NCI-H1092 treated with DMSO at 0.1 percent for 48 hours (cell line): Measurements from ENCODE around the gene SH2D4B.
"Not testable (repeated sequence)": the region's sequence is repeated elsewhere in the genome, so short reads cannot be mapped to it uniquely, and the experiment has no call there.

ENCODE experiments used
- DNase-seq: peaks from one replicate; lab custom pipeline; 2025; lab: John Stamatoyannopoulos, UW

The SH2D4B gene

DNA sequence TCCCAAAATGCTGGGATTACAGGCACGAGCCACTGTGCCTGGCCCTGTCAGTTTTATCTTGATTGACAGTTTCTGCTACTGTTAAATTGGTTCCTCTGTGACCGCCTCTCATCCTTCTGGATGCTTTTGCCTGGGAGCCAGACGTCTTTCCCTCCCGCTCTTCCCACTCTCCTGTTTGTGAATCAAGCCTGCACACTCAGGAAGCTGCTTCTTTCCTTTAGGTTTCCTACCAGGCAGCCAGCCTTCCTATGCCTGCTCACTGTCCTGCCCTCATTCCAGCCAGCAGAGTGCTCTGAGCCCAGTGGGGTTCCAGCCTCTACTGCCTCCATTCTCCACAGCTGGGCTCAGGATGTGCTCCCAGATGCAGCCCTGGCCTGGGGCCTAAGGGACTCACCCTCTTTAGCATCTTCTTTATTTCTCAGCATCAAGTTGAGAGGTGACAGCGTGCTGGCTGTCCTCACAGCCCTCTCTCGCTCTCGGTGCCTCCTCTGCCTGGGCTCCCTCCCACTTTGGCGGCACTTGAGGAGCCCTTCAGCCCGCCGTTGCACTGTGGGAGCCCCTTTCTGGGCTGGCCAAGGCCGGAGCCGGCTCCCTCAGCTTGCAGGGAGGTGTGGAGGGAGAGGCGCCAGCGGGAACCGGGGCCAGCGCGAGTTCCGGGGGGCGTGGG, 5.1 kb downstream of the SH2D4B start:
- no peak for DNase-seq

DNA sequence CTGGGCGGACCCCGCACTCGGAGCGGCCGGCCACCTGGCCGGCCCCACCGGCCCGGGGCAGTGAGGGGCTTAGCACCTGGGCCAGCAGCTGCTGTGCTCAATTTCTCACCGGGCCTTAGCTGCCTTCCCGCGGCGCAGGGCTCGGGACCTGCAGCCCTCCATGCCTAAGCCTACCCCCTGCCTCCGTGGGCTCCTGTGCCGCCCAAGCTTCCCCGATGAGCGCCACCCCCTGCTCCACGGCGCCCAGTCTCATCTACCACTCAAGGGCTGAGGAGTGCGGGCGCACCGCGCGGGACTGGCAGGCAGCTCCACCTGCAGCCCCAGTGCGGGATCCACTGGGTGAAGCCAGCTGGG, 5.6 kb downstream of the SH2D4B start:
- DNase-seq = not testable (repeated sequence)

GRCh38 chr10:80544316-80544953, 6.7 kb downstream of the SH2D4B start:
- no peak for DNase-seq

GRCh38 chr10:80545258-80545881, 7.7 kb downstream of the SH2D4B start:
- no peak for DNase-seq

DNA sequence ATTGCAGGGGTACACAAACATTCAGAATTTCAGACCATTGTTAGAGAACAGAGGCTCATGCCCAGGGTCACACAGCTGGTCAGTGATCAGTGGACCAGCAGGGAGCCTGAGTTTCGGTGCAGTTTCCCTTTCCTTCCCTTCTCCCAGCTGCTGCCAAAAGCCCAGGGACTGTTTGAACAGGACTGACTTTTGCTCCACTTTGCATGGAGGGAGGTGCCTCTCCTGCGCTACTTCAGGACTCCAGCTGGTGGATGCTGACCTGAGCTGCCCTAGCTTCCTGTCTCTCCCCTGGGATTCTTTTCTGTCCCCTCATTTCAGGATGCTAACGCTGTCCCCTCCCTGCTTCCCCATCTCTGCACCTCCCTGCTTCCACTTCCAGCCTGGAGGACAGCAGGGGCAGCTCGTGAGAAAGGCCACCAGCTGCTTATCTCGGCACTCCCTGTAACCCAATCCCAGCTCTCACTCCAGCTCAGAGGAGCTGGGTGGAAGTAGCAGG, 14.5 kb downstream of the SH2D4B start:
- DNase-seq = peak; percentile 1

DNA sequence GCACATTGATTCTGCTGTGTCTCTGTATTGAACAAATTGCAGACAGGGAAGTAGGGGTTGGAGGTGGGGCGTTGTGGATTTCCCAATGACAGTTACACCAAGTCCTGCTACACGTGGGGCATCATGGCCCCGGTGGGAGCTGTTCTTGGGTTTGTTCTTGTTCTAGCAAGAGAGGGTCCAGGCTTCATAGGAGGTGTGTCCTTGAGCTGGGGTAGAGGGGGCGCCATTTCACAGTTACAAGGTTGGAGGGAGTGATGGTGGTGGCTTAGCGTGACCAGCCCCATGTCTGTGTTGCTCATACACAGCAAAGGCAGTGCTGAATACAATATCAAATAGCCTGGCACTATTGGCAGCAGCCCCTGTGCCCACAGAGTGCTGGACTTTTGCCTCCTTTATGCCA, 15.7 kb downstream of the SH2D4B start:
- no peak for DNase-seq

- DNase-seq = no peak
Observed at GRCh38 chr10:80554050-80554449, 16.3 kb downstream of the SH2D4B start.

DNA sequence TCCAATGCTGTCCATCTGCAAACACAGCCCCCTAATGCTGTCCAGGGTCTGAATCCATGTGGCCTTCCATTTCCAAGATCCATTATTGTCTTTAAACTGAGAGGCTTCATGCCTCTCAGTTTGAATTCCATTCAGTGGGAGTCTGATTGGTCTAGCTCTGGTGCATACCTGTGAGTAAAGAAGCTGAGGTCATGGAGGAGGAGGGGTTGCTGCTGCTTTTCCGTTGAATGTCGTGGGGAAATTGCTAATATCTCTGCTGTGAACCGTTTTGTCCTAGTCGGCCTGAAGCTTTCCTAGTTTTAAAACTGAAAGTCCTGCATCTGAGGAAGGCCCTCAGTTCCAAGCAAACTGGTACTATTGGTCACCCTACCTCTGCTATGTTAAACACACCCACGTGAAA, 17.7 kb downstream of the SH2D4B start:
- no peak for DNase-seq

DNA sequence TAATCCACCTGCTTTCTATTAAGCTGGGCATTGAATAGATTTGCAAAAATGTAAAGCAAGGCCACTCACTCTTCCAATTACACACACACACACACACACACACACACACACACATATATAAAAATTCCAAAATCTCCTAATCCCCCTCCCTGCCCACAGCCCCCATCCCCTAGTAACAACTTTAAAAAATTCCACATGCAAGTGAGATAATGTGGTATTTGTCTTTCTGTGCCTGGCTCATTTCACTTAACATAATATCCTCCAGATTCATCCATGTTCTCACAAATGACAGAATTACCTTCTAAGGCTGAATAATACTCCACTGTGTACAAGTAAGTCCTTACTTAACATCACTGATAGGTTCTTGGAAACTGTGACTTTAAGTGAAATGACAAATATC, 24.2 kb downstream of the SH2D4B start:
- no peak for DNase-seq

DNA sequence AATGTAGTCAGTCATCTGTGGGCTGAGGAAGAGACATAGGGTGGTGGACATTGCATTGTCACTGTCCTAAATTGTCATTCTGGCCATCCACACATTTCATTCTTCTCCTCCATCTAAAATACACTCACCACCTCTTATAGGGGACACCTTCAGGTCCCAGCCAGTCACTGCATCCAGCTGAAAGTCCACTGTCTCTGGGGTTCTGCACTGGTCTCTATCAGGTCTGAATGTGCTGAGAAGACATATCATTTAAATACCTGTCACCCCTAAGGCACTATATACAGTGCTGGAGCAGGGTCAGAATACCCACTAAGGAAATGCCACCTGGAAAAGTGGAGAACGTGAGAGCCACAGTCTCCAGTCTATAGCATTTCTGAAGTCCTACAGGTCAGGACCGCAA, 29.6 kb downstream of the SH2D4B start:
- no peak for DNase-seq

GRCh38 chr10:80569131-80569895, 31.6 kb downstream of the SH2D4B start:
- DNase-seq = no peak

- no peak for DNase-seq
Observed at GRCh38 chr10:80571352-80571751, 33.6 kb downstream of the SH2D4B start.

- DNase-seq = no peak
Observed at GRCh38 chr10:80579181-80579763, 41.6 kb downstream of the SH2D4B start.

DNA sequence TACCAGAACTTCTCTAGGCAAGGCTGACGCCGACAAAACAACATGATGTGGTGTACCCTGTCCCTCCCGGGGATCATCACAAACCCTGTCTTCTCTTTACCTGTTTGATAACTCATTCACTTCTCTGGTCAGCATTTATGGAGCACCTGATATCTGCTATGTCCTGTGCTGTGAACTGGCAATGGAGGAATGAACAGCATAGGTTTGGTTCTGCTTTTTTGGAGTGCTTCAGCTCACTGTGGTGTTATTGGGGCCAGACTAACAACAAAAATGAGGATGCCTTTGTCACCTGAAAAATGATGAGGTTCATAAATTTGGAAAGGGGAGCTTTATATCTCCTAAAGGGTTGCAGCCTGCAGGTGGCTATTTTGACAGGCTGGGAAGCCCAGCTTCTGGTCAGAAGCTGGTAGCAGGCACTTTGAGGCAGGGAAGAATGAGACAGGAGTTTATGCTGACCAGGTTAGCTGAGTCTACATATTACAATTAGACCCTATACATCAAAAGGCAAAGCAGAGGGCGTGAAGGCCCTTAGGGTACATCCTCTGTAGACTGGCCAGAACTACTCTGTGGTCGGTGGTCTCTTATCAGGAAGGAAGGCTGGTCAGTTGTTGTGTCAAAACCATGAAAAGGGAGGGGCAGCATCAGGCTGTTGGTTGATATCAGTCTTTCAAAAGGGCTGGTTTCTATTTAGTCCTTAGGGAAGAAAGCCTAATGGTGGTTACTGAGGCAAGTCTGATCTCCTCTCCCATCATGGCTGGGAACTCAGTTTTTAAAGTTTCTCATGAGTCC, 42.3 kb downstream of the SH2D4B start:
- DNase-seq = no peak

DNA sequence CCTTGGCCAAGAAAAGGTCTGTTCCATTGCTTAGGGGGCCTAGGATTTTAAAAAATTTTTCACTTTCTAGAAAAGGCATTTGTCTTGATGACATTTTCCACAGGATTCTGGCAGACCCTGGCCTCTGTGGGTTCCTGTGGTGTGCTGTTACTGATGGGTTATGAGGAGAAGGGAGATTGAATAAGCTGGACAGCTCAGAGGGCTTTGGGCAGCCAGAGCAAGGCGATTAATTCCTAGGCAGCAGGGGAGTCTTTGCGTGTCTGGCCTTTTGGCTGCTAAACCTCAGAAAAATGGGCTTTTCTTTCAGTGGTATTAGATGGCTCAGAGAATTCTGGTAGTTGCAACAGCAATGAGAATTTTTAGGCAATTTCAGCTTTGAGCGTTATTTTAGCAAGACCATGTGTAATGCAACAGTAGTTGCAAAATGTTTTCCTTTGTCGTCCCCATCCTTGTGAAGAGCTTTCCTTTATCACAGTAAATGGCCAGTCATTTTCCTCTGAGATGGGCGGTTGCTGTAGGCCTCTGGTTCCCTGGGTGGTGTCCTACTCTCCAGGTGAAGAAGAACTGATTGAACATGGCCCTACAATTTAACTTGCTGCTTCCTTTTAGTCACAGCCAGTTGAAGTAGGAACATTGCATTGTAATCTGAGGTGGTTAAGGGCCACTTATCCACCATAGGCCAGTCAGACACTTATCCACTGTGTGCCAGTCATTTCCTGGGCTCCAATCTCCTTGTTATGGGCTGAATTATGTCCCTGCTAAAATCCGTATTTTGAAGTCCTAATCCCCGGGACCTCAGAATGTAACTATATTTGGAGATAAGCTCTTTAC, 43.2 kb downstream of the SH2D4B start:
- no peak for DNase-seq

- no peak for DNase-seq
Observed at GRCh38 chr10:80581469-80581835, 43.8 kb downstream of the SH2D4B start.

DNA sequence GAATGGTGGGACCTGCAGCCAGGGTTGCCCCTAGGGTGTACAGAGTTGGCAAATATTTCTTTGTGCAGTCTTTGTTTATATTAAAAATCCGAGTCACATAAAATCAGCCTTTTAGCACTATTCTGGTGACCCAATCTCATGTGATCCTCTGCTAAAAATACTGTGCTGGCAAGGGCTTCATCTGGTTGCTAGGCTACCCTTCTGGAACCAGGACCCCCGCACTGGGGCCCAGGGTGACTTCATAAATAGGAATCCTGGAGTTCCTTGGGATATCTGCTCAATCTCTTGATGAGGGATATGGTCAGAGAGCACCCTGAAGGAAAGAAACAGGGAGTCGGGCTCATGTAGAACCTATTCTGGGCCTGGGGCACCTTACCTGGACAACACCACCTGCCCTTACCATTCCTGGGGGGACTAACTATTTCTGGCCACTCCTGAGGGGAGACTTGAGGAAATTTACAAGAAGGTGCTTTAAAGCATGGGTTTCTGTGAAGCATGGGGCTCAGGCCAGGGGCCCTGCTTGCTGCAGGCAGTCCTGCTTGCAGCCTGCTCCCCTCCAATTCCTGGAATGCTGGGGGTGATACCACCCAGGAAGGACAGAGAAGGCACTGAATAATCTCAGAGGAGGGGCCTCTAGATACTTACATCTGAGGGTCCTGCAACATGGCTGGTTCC, 44.7 kb downstream of the SH2D4B start:
- no peak for DNase-seq

GRCh38 chr10:80583685-80584084, 46.0 kb downstream of the SH2D4B start:
- DNase-seq = no peak

DNA sequence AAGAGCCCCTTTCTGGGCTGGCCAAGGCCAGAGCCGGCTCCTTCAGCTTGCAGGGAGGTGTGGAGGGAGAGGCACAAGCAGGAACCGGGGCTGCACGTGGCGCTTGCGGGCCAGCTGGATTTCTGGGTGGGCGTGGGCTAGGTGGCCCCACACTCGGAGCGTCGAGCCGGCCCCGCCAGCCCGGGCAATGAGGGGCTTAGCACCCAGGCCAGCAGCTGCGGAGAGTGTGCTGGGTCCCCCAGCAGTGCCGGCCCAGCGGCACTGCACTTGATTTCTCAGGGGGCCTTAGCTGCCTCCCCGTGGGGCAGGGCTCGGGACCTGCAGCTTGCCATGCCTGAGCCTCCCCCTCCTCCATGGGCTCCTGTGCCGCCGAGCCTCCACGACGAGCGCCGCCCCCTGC, 48.1 kb downstream of the SH2D4B start:
- DNase-seq = no peak

DNA sequence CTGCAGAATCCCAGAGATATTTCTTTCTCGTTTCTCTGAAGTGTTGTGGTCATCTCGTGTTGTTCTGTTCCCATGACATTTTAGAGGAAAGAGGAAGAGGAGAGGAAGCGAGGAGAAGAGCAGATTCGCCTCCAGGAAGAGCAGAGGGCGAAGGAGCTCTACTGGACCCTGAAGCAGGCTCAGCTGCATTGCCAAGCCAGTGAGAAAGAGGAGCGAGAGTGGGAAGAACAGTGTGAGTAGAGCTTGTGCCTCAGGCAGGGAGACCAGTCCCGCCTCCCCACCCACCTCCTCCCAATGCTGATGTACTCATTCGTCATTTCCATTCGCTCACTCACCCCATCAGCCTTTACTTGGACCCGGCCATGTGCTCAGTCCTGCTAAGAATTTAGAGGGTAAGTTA, 50.8 kb downstream of the SH2D4B start:
- no peak for DNase-seq
